GM12891 (cell line): ENCODE measurements around the gene CD177.
"Not testable (repeated sequence)": the region's sequence is repeated elsewhere in the genome, so short reads cannot be mapped to it uniquely, and the experiment has no call there.

Experiments
- DNase-seq: peaks from one replicate; pipeline ENCODE4 v3.0.0; 2011; ENCODE audit warnings: low spot score; ENCODE audit not compliant: insufficient read length
- FAIRE-seq: peaks from 2 replicates; lab custom pipeline; 2011; peaks lifted over from hg19 to GRCh38; lab: Jason Lieb, UNC
- PAX5 ChIP-seq: IDR thresholded peaks from 2 replicates; pipeline ENCODE4 v1.6.1; 2011; ENCODE audit warnings: low read length, moderate library complexity, mild to moderate bottlenecking; ENCODE audit not compliant: insufficient read depth, severe bottlenecking
- POLR2A ChIP-seq: IDR thresholded peaks from 2 replicates; pipeline ENCODE4 v1.6.1; 2011; ENCODE audit warnings: low read depth, low read length, control low read depth
- POLR2AphosphoS5 ChIP-seq: IDR thresholded peaks from 2 replicates; pipeline ENCODE4 v1.6.1; 2011; ENCODE audit warnings: low read depth, low read length, control low read depth
- POU2F2 ChIP-seq: IDR thresholded peaks from 2 replicates; pipeline ENCODE4 v1.6.1; 2011; ENCODE audit warnings: low read depth, mild to moderate bottlenecking, control low read depth, low read length, moderate library complexity
- SPI1 ChIP-seq: IDR thresholded peaks from 2 replicates; pipeline ENCODE4 v1.6.1; 2011; ENCODE audit warnings: low read depth, low read length, control low read depth
- TAF1 ChIP-seq: IDR thresholded peaks from 2 replicates; pipeline ENCODE4 v1.6.1; 2011; ENCODE audit warnings: low read depth, low read length, control low read depth

Gene CD177

GRCh38 chr19:43315851-43316250 lies 37.6 kb upstream of the CD177 start:
- DNase-seq (no peak), FAIRE-seq (no peak)
- TF ChIP-seq POU2F2: no peak
- TF ChIP-seq TAF1: no peak
- no peak for TF ChIP-seq POLR2A
- no peak for TF ChIP-seq PAX5
- TF ChIP-seq POLR2AphosphoS5: no peak
- no peak for TF ChIP-seq SPI1

- FAIRE-seq (no peak), DNase-seq (no peak)
- TF ChIP-seq POU2F2: no peak
- no peak for TF ChIP-seq PAX5
- no peak for TF ChIP-seq TAF1
- no peak for TF ChIP-seq POLR2AphosphoS5
- no peak for TF ChIP-seq POLR2A
- no peak for TF ChIP-seq SPI1
These were observed 36.7 kb upstream of the CD177 start for GRCh38 chr19:43316591-43317319.

- DNase-seq (no peak), FAIRE-seq (no peak)
- TF ChIP-seq POU2F2: no peak
- no peak for TF ChIP-seq POLR2A
- no peak for TF ChIP-seq PAX5
- no peak for TF ChIP-seq TAF1
- TF ChIP-seq POLR2AphosphoS5: no peak
- TF ChIP-seq SPI1: no peak
These were observed 35.3 kb upstream of the CD177 start for GRCh38 chr19:43318203-43318602.

- no peak for TF ChIP-seq SPI1
- no peak for TF ChIP-seq POLR2AphosphoS5
- no peak for TF ChIP-seq POLR2A
- no peak for TF ChIP-seq PAX5
- TF ChIP-seq TAF1: no peak
- no peak for TF ChIP-seq POU2F2
- DNase-seq (no peak), FAIRE-seq (no peak)
These were observed 34.6 kb upstream of the CD177 start for GRCh38 chr19:43318796-43319314.

GRCh38 chr19:43320546-43320945 lies 32.9 kb upstream of the CD177 start:
- FAIRE-seq (no peak), DNase-seq (no peak)
- no peak for TF ChIP-seq POU2F2
- no peak for TF ChIP-seq SPI1
- TF ChIP-seq POLR2A: no peak

GRCh38 chr19:43326761-43327160 lies 26.7 kb upstream of the CD177 start:
- FAIRE-seq, DNase-seq: not testable (repeated sequence)

GRCh38 chr19:43328561-43328960 lies 24.9 kb upstream of the CD177 start:
- DNase-seq: not testable (repeated sequence)

GRCh38 chr19:43329049-43329448 lies 24.4 kb upstream of the CD177 start:
- FAIRE-seq, DNase-seq: not testable (repeated sequence)

More at GRCh38 chr19:43328561-43328960, 24.9 kb upstream of the CD177 start:
- not testable (repeated sequence) for FAIRE-seq

- no peak for TF ChIP-seq PAX5
- TF ChIP-seq POLR2A: no peak
- no peak for TF ChIP-seq TAF1
- TF ChIP-seq SPI1: no peak
- TF ChIP-seq POLR2AphosphoS5: no peak
- no peak for TF ChIP-seq POU2F2
- no peak for FAIRE-seq
- DNase-seq: no peak
These were observed 23.5 kb upstream of the CD177 start for GRCh38 chr19:43329989-43330388.

- no peak for DNase-seq
These were observed 22.6 kb upstream of the CD177 start for GRCh38 chr19:43330726-43331434.

More at GRCh38 chr19:43330726-43331434, 22.6 kb upstream of the CD177 start:
- FAIRE-seq: no peak
- TF ChIP-seq PAX5 (no peak), SPI1 (no peak), POU2F2 (no peak), TAF1 (no peak), POLR2AphosphoS5 (no peak), POLR2A (no peak)
